ENCODE data around the gene SYF2. TPM values are rescaled to one million over a fixed set of nuclear protein-coding genes. Genes with fewer than 3 reads are reported as not detected.

The SYF2 gene
- polyA plus RNA-seq, 1 of the 3 experiments (the other 2 are of a cell fraction), result 31.1 TPM

DNA sequence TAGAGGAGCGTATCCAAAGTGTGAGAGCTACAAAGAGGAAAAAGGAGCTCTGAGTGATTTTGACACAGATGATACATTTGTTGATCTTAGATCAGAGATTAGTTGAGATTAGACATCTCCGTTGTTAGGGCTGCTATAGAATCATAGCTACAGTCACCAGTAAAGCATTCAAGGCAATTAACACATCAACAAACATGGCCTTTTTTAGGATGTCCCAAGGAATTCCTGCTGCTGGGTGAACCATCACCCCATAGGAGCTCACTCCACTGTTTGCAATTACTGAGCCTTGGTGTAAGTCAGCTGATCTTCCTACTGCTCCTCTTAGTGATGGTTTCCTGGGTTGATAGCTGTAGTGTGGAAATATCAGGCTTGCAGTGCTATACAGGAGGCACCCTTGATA, 21.6 kb upstream of the SYF2 start:
- no peaks in the 10 kb centered on the region for H3K9me2 ChIP-seq
- POLR2A ChIA-PET, result interaction anchor here (1.2 kb wide), 1 partner anchor 14 kb away, joined by 3 read pairs; no protein-coding TSS in a partner anchor
- H2AFZ ChIP-seq (ENCODE audit: low read depth), result no peak overlapping the region
- TF ChIP-seq, protein P1, sequence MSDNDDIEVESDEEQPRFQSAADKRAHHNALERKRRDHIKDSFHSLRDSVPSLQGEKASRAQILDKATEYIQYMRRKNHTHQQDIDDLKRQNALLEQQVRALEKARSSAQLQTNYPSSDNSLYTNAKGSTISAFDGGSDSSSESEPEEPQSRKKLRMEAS (IDR thresholded peaks at IDR 0.05; ENCODE audit: low read depth), result no peak
- H3K9me3 ChIP-seq, result no peaks in the 10 kb centered on the region
- H3K4me3 ChIP-seq (ENCODE audit: low read depth in 2 of 2, low read length in 1 of 2), result no peak overlapping the region
- 0 out of 2 replicates have a peak overlapping the region, but pooled peaks have one; percentile 2 for H3K9ac ChIP-seq
- peak overlapping the region in 1 of 2 experiments; percentile 63; a peak in 2 of 4 replicates for H3K27ac ChIP-seq (ENCODE audit: low read depth in 2 of 2, low read length in 1 of 2)
- H3F3A ChIP-seq (replicated peaks; ENCODE audit: insufficient read depth), result peaks cover 7% of the 10 kb centered on the region
- peaks cover 42% of the 10 kb centered on the region for H3K79me2 ChIP-seq (ENCODE audit: insufficient read depth)
- no peak for DNase-seq
- H3K36me3 ChIP-seq (replicated peaks in 1 of 2; ENCODE audit: control insufficient read depth in 1 of 2, insufficient read depth in 2 of 2, low read length in 1 of 2), result no peaks in the 10 kb centered on the region
- peak overlapping the region; percentile 35; the same call in 1 of the 2 replicates for H3K4me2 ChIP-seq
- H4K20me1 ChIP-seq (ENCODE audit: insufficient read depth), result no peaks in the 10 kb centered on the region; the same call in 1 of the 2 replicates
- peaks cover 0 to 8% of the 10 kb centered on the region in 2 experiments; a peak in 1 of 4 replicates for H3K4me1 ChIP-seq (ENCODE audit: control insufficient read depth in 1 of 2, insufficient read depth in 2 of 2, low read depth in 1 of 2, low read length in 1 of 2)
- WGBS (ENCODE audit: low lambda C conversion rate), result 81% methylated on average over 2 of the region's 2 CpGs
- CTCF ChIA-PET, result interaction anchor here (1.2 to 1.4 kb wide), 2 partner anchors 13 to 217 kb away, joined by 3 to 4 read pairs; no protein-coding TSS in a partner anchor
- no peaks in the 10 kb centered on the region for H3K27me3 ChIP-seq (ENCODE audit: insufficient read depth)

GRCh38 chr1:25247829-25248754, 15.8 kb upstream of the SYF2 start:
- peak overlapping the region; percentile 98 to 99 for H3K27ac ChIP-seq (ENCODE audit: low read depth in 2 of 2, low read length in 1 of 2)
- peaks cover 34% of the 10 kb centered on the region for H4K20me1 ChIP-seq (ENCODE audit: insufficient read depth)
- WGBS (ENCODE audit: low lambda C conversion rate), result 31% methylated on average over 26 of the region's 30 CpGs
- H3K79me2 ChIP-seq (ENCODE audit: insufficient read depth), result peaks cover 62% of the 10 kb centered on the region
- peak overlapping the region; percentile 86 to 96 for H3K4me3 ChIP-seq (ENCODE audit: low read depth in 2 of 2, low read length in 1 of 2)
- no peaks in the 10 kb centered on the region for H3K9me3 ChIP-seq
- ChIA-PET POLR2A (interaction anchor here (0.5 to 1.7 kb wide), 9 partner anchors 8 to 1009 kb away, joined by 3 to 24 read pairs (median 3); partner anchors contain the start of genes SYF2 and TMEM50A), CTCF (interaction anchor here (0.6 to 1.4 kb wide), 6 partner anchors 9 to 789 kb away, joined by 3 to 4 read pairs (median 4); no protein-coding TSS in a partner anchor)
- no peaks in the 10 kb centered on the region for H3K9me2 ChIP-seq
- peak overlapping the region; percentile 99 for H3K9ac ChIP-seq
- no peak for TF ChIP-seq RCOR1 (IDR thresholded peaks at IDR 0.05; ENCODE audit: low read length)
- no peak for TF ChIP-seq RFX5 (IDR thresholded peaks at IDR 0.05; ENCODE audit: low read length)
- no peak for TF ChIP-seq NFIC (IDR thresholded peaks at IDR 0.05; ENCODE audit: borderline replicate concordance)
- TF ChIP-seq RAD21 (IDR thresholded peaks at IDR 0.05; ENCODE audit: low read length), result peak; percentile 39
- TF ChIP-seq, protein P2, sequence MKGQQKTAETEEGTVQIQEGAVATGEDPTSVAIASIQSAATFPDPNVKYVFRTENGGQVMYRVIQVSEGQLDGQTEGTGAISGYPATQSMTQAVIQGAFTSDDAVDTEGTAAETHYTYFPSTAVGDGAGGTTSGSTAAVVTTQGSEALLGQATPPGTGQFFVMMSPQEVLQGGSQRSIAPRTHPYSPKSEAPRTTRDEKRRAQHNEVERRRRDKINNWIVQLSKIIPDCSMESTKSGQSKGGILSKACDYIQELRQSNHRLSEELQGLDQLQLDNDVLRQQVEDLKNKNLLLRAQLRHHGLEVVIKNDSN (IDR thresholded peaks at IDR 0.05; ENCODE audit: borderline replicate concordance, low read depth), result no peak
- peak; percentile 65; the same call in 1 of the 2 replicates for TF ChIP-seq SIN3A (IDR thresholded peaks at IDR 0.05; ENCODE audit: borderline replicate concordance, low read depth, low read length)
- no peak for TF ChIP-seq GABPA (IDR thresholded peaks at IDR 0.05; ENCODE audit: low read depth)
- no peak for TF ChIP-seq TCF12 (IDR thresholded peaks at IDR 0.05)
- 0 out of 2 replicates have a peak, but pooled peaks have one; percentile 25 for TF ChIP-seq YY1 (IDR thresholded peaks at IDR 0.05; ENCODE audit: low read depth)
- peak; percentile 27; the same call in 1 of the 2 replicates for TF ChIP-seq CTCF (IDR thresholded peaks at IDR 0.05)
- TF ChIP-seq SMC3 (IDR thresholded peaks at IDR 0.05; ENCODE audit: low read depth, low read length), result peak; percentile 16; the same call in 1 of the 2 replicates
- TF ChIP-seq TAF1 (IDR thresholded peaks at IDR 0.05; ENCODE audit: borderline replicate concordance, low read depth, low read length), result peak; percentile 45; the same call in 1 of the 2 replicates
- no peak for TF ChIP-seq ELF1 (IDR thresholded peaks at IDR 0.05)
- H3F3A ChIP-seq (replicated peaks; ENCODE audit: insufficient read depth), result peaks cover 10% of the 10 kb centered on the region
- DNase-seq, result no peak
- no peaks in the 10 kb centered on the region for H3K27me3 ChIP-seq (ENCODE audit: insufficient read depth)
- H3K4me1 ChIP-seq (ENCODE audit: control insufficient read depth in 1 of 2, insufficient read depth in 2 of 2, low read depth in 1 of 2, low read length in 1 of 2), result peaks cover 11 to 18% of the 10 kb centered on the region in 2 experiments; a peak in 3 of 4 replicates
- peaks cover 27 to 35% of the 10 kb centered on the region in 2 experiments for H3K36me3 ChIP-seq (replicated peaks in 1 of 2; ENCODE audit: control insufficient read depth in 1 of 2, insufficient read depth in 2 of 2, low read length in 1 of 2)
- H2AFZ ChIP-seq (ENCODE audit: low read depth), result peak overlapping the region; percentile 66; the same call in 1 of the 2 replicates
- H3K4me2 ChIP-seq, result peak overlapping the region; percentile 95
